Kidney capillary endothelial cell (primary cell): Measurements from ENCODE around the gene ATXN10.
A peak's percentile ranks its signal among the peaks of the same experiment; 100 is the strongest.
"Not testable (repeated sequence)": the region's sequence is repeated elsewhere in the genome, so short reads cannot be mapped to it uniquely, and the experiment has no call there.

Source experiments
- DNase-seq: peaks from one replicate; pipeline ENCODE4 v3.0.0-alpha.2; 2018; ENCODE audit warnings: low spot score

Gene ATXN10

DNA sequence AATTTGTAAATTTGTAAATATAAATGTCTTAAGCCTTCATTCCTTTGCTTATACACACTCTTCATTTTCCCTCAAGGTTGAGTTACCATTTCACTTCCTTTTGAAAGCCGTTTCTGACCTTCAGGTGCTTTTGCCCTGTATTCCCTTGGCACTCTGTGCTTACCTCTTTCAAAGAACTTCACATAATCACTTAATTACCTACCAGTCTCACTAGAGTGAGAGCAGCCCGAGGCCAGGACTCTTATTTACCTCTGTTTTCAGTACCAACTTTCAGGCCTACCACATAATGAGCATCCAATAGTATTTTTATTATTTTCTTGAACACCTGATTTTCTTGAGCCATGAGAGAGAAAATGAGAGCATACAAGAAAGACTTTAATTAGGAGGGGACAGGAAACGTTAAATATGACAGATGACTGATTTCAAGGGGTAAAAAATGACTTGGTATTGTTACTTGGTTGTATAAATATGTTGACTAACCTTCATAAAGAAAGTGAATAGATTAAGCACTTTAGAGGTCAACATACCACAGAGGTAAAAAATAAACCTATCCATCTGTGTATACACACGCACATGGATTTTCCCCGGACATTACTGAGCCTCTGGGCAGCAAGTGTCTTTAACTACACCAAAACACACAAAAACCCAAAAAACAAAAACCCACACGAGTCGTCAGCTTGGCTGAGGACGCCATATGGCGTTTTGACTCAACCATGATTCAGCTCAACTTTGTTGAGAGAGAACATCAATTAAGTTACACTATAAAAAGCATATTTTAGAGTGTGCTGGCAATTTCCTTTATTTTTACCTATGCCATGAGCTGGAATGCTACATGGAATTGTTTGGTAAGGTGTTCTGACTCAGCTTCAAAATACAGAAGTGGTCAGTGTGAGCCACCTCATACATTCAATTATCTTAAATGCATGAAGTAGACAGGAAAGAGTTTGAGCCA, 7.6 kb downstream of the ATXN10 start:
- DNase-seq = no peak

DNA sequence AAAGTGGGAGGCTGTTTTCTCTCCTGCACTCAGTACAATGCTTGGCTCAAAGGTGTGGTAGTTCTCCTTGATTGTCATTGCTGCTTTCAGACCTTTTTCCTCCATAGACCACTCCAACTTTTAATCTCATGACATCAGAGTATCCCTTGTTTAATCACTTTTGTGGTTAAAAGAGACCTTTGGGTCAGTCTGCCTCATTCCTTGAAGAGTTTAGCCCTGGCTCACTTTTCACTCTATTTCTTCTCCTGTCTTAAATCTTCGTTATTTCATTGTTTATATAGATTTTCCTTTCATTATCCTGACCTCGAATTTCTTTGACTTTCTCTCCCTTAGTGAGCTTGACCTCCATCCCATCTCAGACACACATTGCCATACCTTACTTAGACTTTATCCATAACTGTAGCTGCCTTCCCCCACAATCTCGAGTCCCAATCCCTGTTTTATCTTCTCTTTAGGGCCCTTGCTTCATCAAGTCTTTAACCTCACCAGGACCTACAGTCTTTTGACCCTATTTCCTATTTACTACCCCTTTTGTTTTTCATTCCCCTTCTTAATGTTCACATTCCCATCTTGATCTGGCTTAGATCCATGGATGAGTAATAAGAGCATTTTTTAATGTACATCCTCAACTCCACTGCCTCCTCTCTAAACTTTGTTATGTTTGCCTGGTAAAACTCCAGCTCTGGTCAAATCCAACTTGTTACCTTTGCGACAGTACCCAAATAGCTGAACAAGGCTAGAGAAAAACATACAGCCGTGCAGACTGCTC, 9.5 kb downstream of the ATXN10 start:
- no peak for DNase-seq

DNA sequence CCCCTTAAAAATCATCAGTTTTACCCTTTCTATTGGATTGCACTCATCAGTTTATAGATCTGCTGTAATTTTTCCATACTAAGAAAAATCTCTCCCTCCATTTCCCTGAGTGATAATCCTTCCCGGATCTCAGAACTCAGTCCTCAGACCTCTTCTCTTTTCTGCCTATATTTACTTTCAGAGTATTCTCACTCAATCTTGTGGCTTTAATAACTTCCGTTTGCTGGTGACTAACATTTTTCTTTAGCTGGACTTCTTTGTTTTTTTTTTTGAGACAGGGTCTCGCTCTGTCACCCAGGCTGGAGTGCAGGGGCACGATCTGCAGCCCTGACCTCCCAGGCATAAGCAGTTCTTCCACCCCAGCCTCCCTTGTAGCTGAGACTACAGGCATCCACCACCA, 10.4 kb downstream of the ATXN10 start:
- no peak for DNase-seq

DNA sequence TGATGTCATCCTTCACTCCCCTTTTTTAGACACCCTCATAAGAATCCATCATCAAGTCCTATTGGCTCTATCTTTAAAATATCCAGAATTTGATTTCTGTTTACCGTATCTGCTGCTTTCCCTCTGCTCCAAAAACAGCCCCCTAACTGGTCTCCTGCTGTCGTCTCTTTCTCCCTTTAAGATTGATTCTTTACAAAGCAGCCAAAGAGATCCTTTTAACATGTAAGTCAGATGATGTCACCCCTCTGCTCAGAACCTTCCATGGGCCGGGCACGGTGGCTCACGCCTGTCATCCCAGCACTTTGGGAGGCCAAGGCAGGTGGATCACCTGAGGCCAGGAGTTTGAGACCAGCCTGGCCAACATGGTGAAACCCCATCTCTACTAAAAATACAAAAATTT, 11.1 kb downstream of the ATXN10 start:
- not testable (repeated sequence) for DNase-seq

DNA sequence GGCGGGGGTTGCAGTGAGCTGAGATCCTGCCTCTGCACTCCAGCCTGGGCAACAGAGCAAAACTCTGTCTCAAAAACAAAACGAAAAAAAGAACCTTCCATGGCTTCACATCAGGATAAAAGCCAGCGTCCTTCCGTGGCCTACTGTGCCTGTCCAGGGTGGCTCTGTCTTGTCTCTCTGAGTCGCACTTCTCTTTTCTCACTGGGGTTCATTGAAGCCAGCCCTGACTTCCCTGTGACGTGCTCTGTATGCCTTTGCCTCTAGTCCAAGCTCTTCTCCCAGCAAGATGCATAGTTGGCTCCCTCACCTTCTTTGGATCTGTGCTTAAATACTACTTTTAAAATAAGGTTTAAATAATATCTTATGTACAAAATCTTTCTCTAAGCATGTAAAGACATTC, 11.6 kb downstream of the ATXN10 start:
- no peak for DNase-seq

DNA sequence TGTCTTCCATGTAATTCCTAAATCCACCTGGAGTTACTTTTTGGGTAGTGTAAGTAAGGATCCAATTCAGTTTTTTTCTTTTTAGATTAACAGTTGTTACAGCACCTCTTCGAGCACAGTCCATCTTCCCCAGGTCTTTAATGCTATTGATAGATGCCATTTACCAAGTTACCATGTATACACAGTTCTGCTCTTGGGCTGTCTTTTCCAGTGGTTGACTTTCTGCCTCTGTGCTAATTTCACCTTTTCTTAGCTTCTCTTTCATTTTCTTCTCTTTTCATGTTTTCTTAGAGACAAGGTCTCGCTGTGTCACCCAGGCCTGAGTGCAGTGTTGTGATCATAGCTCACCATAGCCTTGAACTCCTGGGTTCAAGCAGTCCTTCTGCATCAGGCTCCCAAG, 12.0 kb downstream of the ATXN10 start:
- DNase-seq = no peak

DNA sequence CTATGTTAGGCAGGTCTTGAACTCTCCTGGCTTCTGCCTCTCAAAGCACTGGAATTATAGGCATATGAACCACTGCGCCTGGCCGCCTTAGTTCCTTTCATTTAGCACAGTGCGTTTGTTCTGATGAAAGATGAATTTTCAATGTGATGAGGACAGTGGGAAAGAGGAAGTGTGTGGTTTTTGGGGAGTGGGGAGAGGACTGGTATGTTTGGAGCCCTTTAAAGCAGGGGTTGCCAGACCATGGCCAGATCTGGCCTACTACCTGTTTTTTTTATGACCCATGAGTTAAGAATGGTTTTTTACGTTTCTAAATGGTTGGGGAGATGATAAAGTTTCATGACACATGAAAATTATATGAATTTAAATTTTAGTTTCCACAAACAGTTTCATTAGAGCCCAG, 12.5 kb downstream of the ATXN10 start:
- no peak for DNase-seq

DNA sequence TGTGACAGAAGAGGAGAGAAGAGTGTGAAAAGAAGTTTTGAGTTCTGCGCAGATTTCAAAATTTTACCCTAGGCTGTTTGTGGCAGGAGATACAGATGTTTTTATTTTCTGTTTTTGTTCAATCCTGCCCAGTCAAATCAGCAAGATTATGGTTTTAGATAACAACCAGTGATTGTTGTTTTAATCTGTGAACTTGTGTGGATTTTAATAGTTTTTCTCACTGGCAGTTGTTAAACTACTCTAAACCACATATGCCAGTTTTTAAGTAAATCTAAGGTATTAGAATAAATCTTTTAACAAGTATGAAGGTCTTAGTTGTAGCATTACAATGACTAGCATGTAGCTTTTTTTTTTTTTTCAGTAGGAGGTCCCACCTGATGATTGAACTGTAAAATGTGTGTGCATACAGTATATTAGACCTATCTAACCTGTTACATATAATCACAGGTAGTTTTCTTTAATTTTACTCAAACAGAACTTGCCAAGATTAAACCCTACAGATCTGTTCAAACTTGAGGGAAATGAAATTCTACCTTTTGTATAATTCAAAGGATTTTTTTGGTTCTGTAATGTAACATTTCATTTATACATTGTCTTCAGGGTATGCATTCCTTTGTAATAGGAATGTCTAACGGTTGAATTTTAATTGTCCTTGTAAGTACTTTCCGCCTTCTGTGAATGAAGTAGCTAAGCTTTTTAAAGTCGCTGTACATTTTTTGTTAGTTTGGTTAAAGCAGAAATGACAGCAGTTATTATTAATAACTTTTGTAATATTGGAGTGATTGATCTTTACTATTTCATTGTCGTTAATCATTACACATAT, 13.3 kb downstream of the ATXN10 start:
- no peak for DNase-seq

DNA sequence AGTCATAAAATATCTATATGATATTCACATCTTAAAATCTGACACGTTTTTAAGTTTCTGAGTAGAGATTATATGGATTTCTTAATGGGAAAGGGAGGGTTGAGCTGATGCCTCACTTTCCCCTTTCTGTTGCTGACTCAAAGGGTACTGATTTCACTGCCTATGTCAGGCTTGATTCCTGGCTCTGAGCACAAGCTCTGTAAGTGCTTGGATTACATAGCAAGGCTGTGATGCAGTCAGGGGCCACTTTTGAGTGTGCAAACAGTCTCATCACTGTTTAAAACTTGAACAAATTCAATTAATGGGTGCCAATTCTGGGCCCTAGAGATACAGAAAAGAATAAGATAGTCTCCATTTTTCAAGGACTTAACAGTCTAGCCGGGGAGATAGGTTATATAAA, 14.4 kb downstream of the ATXN10 start:
- DNase-seq = no peak

DNA sequence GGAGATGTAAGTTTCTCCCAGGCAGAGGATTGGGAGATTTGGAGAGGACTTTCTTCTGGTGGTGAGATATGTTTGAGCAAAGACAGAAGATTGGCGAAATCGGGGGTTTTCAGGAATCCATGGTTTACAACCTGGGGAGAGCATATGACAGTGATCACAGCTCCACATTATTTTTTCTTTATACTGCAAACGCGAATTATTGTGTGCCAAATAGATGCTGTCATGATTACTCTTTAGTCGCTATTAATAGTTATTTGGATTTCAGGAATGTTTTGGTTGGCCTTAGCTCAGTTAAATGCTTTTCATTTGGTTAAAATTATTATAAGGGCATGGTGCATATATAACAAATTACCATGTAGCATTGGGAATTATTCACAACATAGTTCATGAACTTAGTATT, 15.2 kb downstream of the ATXN10 start:
- DNase-seq = no peak

DNA sequence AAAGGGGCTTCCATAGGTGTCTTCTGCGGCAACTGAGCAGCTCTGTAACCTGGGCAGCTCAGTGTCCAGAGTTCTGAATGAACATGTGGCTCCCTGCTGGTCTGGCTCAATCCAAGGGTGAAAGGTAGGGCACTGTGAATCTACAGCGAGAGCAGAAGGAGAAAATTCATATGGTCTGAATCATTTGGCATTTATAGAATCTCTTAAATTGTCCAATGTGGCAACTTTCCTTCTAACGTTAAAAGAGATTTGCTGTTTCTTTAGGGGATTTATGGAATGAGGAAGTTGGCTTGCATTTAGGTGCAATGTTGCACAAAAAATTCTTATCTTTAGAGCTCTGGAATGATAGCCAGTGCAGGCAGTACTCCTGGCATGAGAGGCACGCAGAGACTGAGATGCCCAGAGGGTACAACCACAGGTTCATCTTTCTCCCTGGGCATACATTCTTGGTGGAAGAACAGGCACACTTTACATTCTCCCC, 17.0 kb downstream of the ATXN10 start:
- DNase-seq = no peak

DNA sequence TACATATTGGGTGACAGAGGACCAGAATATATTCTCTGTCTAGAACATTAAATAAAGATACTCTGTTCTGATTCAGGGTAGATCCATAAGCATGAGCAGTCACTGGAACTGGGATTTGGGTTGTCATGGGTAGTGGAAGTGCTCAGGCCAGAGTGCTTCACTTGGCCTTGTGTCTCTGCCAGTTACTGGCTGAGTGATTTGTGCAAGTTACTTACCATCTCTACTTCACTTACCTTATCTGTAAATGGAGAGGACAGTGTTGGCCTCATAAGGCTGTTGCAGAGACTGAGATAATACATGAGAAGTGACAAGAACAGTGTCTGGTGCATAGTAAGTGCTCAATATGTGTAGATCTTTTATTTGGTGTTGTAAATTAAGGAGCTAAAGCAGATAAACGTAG, 17.6 kb downstream of the ATXN10 start:
- no peak for DNase-seq

DNA sequence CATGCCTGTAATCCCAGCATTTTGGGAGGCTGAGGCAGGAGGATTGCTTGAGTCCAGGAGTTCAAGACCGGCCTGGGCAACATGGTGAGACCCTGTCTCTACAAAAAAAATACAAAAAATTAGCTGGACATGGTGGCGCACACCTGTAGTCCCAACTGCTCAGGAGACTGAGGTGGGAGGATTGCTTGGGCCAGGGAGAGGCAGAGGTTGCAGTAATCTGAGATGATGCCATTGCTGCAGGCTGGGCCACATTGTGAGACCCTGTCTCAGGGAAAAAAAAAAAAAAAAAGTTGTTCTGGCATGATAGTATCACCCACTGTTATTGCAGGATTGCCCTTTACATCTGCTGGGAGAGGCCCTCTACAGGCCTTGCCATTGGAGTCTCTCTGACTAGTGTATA, 18.4 kb downstream of the ATXN10 start:
- no peak for DNase-seq

DNA sequence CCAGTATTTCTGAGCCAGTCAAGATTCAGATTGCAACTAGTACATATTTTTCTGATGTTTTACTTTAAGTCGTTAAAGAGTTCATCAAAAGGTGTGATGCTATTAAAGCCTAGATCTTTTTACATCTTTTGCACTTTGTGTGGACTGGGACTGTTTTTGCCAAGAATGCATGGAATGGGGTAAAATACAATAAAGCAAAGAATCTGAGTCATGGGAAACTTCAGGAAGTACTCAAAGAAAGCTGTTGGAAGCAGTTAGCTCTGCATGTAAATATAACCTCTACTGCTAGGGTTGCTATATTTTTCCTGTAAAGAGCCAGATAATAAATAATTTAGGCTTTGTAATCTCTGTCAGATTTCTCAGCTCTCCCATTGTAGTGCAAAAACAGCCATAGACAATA, 20.9 kb downstream of the ATXN10 start:
- DNase-seq = peak; percentile 38

DNA sequence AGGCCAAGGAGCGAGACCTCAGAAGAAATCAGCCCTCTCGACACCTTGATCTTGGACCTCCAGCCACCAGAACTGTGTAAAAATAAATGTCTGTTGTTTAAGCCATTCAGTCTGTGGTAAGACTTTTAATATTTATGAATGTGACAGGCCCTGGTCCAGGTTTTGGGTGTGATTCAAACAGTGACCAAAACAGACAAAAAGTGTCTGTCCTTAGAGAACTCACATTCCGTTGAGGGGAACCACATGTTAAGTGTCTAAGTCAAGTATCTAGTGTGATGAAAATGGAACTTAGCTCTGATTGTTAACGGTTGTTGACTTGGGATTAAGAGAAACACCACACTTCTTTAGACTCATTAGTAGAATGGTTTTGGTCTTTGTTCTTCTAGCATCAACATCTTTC, 22.2 kb downstream of the ATXN10 start:
- DNase-seq = no peak

DNA sequence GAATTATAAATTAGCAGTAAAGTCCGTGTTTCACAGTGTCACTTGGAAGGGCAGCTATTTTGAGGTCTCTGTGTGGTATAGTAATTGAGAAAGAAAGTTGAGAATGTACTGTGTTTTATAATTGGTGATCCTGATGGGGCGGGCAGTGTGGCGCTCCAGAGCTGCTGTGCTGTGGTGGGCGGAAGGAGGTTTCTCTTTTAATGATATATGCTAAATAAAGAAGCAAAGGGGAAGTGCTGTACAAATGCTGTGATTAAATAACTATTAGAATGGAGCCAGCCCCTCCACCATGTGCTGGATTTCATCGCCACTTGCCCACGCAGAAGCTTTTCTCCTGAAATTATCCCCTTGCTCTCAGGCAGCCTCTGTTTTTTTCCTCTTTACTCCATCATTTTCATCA, 24.6 kb downstream of the ATXN10 start:
- no peak for DNase-seq

DNA sequence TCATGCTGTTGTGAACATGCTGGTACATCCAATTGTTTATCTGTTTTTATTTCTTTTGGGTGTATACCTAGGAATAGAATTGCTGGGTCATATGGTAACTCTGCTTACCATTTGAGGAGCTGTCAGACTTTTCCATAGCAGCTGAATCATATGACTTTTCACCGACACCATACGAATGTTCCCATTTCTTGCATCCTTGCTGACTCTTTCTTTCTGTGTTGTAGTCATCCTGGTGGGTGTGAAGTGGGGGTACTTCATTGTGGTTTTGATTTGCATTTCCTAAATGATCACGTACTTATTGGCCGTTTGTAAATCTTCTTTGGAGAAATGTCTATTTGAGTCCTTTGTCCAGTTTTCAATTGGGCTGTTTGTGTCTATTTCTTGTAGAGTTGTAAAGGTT, 26.5 kb downstream of the ATXN10 start:
- DNase-seq = no peak

DNA sequence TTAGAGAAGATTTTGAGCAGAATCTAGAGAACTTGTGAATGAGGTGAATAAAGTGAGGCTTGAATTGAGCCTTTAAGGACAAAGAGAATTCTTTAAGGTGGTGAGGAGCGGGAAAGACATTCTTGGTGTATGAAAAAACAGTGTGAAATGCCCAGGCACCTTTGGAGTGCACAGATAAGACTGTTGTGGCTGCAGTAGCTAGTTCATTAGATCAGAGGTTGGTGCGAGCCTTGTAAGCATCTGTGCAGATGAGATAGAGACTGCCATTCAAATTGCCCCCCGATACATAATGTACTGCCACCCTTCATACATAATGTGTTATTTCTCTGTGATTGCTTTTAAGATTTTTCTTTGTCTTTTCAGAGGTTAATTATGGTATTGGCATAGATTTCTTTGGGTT, 31.3 kb downstream of the ATXN10 start:
- DNase-seq = no peak

DNA sequence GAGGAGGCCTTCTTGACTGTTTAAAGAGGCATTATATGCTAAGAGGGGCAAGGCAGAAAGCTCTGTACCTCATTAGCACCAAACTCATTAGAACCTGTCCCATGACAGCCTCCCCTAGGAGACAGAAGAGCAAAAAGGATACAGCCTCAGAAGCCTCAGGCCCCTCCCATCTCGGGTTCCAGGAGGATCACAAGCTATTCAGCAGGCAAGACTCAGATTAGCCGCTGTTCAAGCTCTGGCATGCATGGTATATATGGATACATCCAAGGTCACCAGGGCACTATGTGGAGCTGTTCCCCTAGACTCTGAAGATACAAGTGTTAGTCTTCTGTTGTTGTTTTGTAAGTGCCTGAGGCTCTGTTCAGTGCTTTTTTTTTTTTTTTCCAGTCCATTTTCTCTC, 32.1 kb downstream of the ATXN10 start:
- DNase-seq = no peak

DNA sequence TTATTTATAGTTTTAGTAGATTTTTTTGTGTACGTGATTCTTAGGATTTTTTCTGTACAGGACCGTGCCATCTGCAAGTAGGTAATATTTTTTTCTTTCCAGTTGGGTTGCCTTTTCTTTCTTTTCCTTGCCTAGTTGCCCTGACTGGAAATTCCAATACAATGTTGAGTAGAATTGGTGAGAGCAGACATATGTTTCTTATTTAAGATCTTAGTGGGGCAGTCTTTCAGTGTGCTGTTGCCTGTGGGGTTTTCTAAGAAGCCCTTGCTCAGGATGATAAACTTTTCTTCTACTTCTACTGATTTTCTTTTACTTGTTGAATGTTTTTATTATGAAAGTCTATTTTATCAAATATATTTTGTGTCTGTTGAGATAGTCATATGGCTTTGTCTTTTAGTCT, 33.0 kb downstream of the ATXN10 start:
- no peak for DNase-seq

DNA sequence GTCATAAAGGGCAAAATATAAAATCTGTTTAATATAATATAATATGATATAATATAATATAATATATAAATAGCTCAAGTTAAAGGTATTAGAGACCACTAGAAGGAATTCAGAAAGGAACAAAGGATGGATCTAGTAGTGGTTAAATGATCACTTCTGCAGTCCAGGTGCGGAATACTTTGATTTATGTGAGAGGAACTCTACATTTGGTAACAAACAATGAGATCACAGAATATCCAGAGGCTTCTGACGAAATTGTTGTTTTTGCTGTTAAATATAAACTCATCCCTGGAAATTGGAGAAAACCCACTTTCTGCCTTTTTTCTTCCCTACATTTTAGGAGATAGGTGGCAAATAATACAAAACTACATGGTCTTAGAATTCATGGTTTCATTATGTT, 36.0 kb downstream of the ATXN10 start:
- no peak for DNase-seq

DNA sequence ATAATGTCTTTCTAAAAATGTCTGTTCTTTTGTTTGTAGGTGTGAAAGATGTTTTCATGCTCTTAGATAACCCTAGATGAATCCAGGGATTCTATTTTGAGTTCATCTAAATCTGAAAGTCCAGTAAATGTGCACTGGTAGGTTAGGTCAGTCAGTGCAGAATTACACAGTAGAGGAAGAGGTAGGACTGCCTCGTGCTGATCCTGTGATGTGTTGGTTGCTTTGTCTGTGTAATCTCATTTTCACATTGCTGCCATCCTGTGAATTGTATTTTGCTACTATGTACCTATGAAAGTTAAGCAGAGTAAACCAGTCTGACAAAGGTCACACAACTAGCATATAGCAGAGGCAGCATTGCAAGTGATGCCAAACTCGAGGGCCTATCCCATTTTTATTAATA, 36.5 kb downstream of the ATXN10 start:
- no peak for DNase-seq
